Measurements from ENCODE around the gene TRAPPC8. TPM values are rescaled to one million over a fixed set of nuclear protein-coding genes. Genes with fewer than 3 reads are reported as not detected.
"Not testable (repeated sequence)": the region's sequence is repeated elsewhere in the genome, so short reads cannot be mapped to it uniquely, and the experiment has no call there.

The TRAPPC8 gene
- total RNA-seq, 1 experiment from 2014 or later: 19.8 TPM

DNA sequence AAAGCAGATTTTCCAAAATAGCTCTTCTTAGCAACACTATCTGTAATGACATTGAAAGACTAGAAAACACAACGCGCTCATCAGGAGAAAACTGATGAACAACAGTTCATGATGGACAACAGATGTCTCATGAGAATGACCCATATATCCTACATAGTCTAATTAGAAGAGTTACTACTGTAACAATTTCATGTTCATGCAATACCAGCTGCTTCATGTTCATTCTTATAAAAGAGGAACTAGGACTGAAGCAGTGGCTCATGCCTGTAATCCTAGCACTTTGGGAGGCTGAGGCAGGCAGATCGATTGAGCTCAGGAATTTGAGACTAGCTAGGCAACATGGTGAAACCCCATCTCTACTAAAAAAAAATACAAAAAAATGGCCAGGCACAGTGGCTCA lies 22.7 kb downstream of the TRAPPC8 start:
- ChIA-PET POLR2A (interaction anchor here (0.6 kb wide), 1 partner anchor 22 kb away, joined by 19 read pairs; no protein-coding TSS in a partner anchor), CTCF (no interaction called here)
- Histone ChIP-seq H3K4me3 (ENCODE audit: low read depth, low read length) (no peak overlapping the region), H3K4me1 (no peaks in the 10 kb centered on the region), H3K9me3 (no peaks in the 10 kb centered on the region), H3K36me3 (ENCODE audit: control insufficient read depth, insufficient read depth, low read length) (no peaks in the 10 kb centered on the region), H3K27me3 (replicated peaks; ENCODE audit: control insufficient read depth, insufficient read depth, low read length) (no peaks in the 10 kb centered on the region)
- H3K27me3 Mint-ChIP-seq (ENCODE audit: insufficient read depth, unreplicated experiment): no peaks in the 10 kb centered on the region
- no TSS peak for BruUV-seq (replicated peaks)
- H3K4me3 Mint-ChIP-seq (ENCODE audit: unreplicated experiment): no peak overlapping the region
- peaks cover 5% of the 10 kb centered on the region for H3K36me3 Mint-ChIP-seq (ENCODE audit: insufficient read depth, unreplicated experiment)
- TF ChIP-seq, protein P1, sequence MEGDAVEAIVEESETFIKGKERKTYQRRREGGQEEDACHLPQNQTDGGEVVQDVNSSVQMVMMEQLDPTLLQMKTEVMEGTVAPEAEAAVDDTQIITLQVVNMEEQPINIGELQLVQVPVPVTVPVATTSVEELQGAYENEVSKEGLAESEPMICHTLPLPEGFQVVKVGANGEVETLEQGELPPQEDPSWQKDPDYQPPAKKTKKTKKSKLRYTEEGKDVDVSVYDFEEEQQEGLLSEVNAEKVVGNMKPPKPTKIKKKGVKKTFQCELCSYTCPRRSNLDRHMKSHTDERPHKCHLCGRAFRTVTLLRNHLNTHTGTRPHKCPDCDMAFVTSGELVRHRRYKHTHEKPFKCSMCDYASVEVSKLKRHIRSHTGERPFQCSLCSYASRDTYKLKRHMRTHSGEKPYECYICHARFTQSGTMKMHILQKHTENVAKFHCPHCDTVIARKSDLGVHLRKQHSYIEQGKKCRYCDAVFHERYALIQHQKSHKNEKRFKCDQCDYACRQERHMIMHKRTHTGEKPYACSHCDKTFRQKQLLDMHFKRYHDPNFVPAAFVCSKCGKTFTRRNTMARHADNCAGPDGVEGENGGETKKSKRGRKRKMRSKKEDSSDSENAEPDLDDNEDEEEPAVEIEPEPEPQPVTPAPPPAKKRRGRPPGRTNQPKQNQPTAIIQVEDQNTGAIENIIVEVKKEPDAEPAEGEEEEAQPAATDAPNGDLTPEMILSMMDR (IDR thresholded peaks at IDR 0.05; ENCODE audit: insufficient read depth in 1 of 2, low read depth in 1 of 2, low read length in 1 of 2, severe bottlenecking in 1 of 2, unreplicated experiment in 1 of 2): no peak
- no peak for DNase-seq
- H3K4me1 Mint-ChIP-seq (ENCODE audit: low read depth, unreplicated experiment): no peaks in the 10 kb centered on the region
- no peaks in the 10 kb centered on the region for H3K9me3 Mint-ChIP-seq (ENCODE audit: unreplicated experiment)
- no peak overlapping the region for H3K27ac Mint-ChIP-seq (ENCODE audit: unreplicated experiment)
- intact Hi-C loops (cut with micrococcal nuclease; ENCODE audit: unreplicated experiment): no loop called here

DNA sequence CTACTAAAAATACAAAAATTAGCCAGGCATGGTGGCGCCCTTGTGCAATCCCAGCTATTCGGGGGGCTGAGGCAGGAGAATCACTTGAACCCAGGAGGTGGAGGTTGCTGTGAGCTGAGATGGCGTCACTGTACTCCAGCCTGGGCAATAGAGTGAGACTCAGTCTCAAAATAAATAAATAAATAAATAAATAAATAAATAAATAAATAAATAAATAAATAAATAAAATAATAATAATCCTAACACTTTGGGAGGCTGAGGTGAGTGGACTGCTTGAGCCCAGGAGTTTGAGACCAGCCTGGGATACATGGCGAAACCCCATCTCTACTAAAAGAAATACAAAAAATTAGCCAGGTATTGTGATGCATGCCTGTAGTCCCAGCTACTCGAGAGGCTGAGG lies 23.6 kb downstream of the TRAPPC8 start:
- BruUV-seq (replicated peaks); H3K4me3 Mint-ChIP-seq (ENCODE audit: unreplicated experiment); H3K27me3 Mint-ChIP-seq (ENCODE audit: insufficient read depth, unreplicated experiment); H3K4me1 Mint-ChIP-seq (ENCODE audit: low read depth, unreplicated experiment); H3K9me3 Mint-ChIP-seq (ENCODE audit: unreplicated experiment); H3K27ac Mint-ChIP-seq (ENCODE audit: unreplicated experiment); H3K36me3 ChIP-seq (ENCODE audit: control insufficient read depth, insufficient read depth, low read length); H3K4me1 ChIP-seq; intact Hi-C loops (cut with micrococcal nuclease; ENCODE audit: unreplicated experiment); H3K4me3 ChIP-seq (ENCODE audit: low read depth, low read length); CTCF ChIA-PET; H3K27me3 ChIP-seq (replicated peaks; ENCODE audit: control insufficient read depth, insufficient read depth, low read length); H3K36me3 Mint-ChIP-seq (ENCODE audit: insufficient read depth, unreplicated experiment); POLR2A ChIA-PET; H3K9me3 ChIP-seq; DNase-seq: not testable (repeated sequence)

DNA sequence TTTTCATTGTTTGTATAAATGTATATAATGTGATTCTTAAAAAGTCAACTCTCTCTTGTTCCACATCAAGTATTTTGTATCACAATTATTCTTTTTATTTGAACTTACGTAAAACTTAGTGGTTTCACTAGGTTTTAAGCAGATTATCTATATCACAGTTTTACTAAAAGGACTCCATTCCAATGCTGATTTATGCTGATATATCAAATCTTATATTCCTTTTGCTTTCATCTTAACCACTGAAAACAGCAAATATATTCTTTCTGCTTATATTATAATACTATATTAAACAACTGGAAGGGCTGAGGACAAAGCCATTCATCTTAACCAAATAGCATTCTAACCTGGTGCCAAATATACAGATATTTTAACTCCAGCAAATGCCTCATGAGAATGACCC lies 24.2 kb downstream of the TRAPPC8 start:
- no peaks in the 10 kb centered on the region for H3K27me3 ChIP-seq (replicated peaks; ENCODE audit: control insufficient read depth, insufficient read depth, low read length)
- no peak for DNase-seq
- BruUV-seq (replicated peaks): no TSS peak
- ChIA-PET POLR2A (no interaction called here), CTCF (no interaction called here)
- Mint-ChIP-seq H3K27me3 (ENCODE audit: insufficient read depth, unreplicated experiment) (no peaks in the 10 kb centered on the region), H3K4me1 (ENCODE audit: low read depth, unreplicated experiment) (no peaks in the 10 kb centered on the region), H3K36me3 (ENCODE audit: insufficient read depth, unreplicated experiment) (peaks cover 5% of the 10 kb centered on the region), H3K4me3 (ENCODE audit: unreplicated experiment) (no peak overlapping the region), H3K27ac (ENCODE audit: unreplicated experiment) (no peak overlapping the region), H3K9me3 (ENCODE audit: unreplicated experiment) (no peaks in the 10 kb centered on the region)
- H3K36me3 ChIP-seq (ENCODE audit: control insufficient read depth, insufficient read depth, low read length): no peaks in the 10 kb centered on the region
- TF ChIP-seq, protein P1 (IDR thresholded peaks at IDR 0.05; ENCODE audit: insufficient read depth in 1 of 2, low read depth in 1 of 2, low read length in 1 of 2, severe bottlenecking in 1 of 2, unreplicated experiment in 1 of 2): no peak
- no peaks in the 10 kb centered on the region for H3K4me1 ChIP-seq
- H3K4me3 ChIP-seq (ENCODE audit: low read depth, low read length): no peak overlapping the region
- intact Hi-C loops (cut with micrococcal nuclease; ENCODE audit: unreplicated experiment): no loop called here
- H3K9me3 ChIP-seq: no peaks in the 10 kb centered on the region

DNA sequence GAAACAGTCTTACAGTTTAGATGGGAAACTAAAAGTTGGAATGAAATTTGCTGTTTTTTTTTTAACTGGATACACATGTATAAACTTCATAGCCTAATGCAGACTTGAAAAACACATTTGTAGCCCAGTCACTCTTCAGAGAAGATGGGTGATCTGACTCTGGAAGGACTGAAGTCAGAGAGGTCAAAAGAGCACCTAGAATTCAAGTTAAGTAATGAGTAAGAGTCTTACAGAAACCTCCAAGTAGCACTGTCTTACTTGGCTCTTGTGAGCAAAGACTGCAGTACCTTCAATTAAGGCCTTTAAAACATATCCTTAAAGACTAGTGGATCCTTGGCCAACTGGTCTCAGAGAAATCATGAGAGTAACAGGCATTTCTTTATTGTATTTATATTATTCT lies 41.9 kb downstream of the TRAPPC8 start:
- Mint-ChIP-seq H3K36me3 (ENCODE audit: insufficient read depth, unreplicated experiment) (peaks cover 17% of the 10 kb centered on the region), H3K4me3 (ENCODE audit: unreplicated experiment) (no peak overlapping the region), H3K9me3 (ENCODE audit: unreplicated experiment) (no peaks in the 10 kb centered on the region), H3K27me3 (ENCODE audit: insufficient read depth, unreplicated experiment) (no peaks in the 10 kb centered on the region), H3K4me1 (ENCODE audit: low read depth, unreplicated experiment) (no peaks in the 10 kb centered on the region), H3K27ac (ENCODE audit: unreplicated experiment) (no peak overlapping the region)
- intact Hi-C loops (cut with micrococcal nuclease; ENCODE audit: unreplicated experiment): no loop called here
- CTCF ChIA-PET: no interaction called here
- Histone ChIP-seq H3K4me3 (ENCODE audit: low read depth, low read length) (no peak overlapping the region), H3K9me3 (no peaks in the 10 kb centered on the region), H3K27me3 (replicated peaks; ENCODE audit: control insufficient read depth, insufficient read depth, low read length) (no peaks in the 10 kb centered on the region), H3K4me1 (no peaks in the 10 kb centered on the region), H3K36me3 (ENCODE audit: control insufficient read depth, insufficient read depth, low read length) (no peaks in the 10 kb centered on the region)
- no peak for DNase-seq
- TF ChIP-seq, protein P1 (IDR thresholded peaks at IDR 0.05; ENCODE audit: insufficient read depth in 1 of 2, low read depth in 1 of 2, low read length in 1 of 2, severe bottlenecking in 1 of 2, unreplicated experiment in 1 of 2): no peak
- POLR2A ChIA-PET: no interaction called here
- no TSS peak for BruUV-seq (replicated peaks)

DNA sequence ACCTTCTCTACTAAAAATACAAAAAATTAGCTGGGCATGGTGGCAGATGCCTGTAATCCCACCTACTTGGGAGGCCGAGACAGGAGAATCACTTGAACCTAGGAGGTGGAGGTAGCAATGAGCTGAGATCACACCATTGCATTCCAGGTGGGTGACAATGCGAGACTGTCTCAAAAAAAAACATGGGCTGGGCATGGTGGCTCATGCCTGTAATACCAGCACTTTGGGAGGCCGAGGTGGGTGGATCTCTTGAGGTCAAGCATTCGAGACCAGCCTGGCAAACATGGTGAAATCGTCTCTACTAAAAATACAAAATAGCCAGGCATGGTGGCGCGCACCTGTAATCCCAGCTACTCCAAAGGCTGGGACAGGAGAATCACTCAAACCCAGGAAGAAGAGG lies 43.2 kb downstream of the TRAPPC8 start:
- H3K36me3 ChIP-seq (ENCODE audit: control insufficient read depth, insufficient read depth, low read length); DNase-seq; H3K4me3 ChIP-seq (ENCODE audit: low read depth, low read length); POLR2A ChIA-PET; H3K4me3 Mint-ChIP-seq (ENCODE audit: unreplicated experiment); H3K27ac Mint-ChIP-seq (ENCODE audit: unreplicated experiment); H3K27me3 ChIP-seq (replicated peaks; ENCODE audit: control insufficient read depth, insufficient read depth, low read length); intact Hi-C loops (cut with micrococcal nuclease; ENCODE audit: unreplicated experiment); H3K4me1 ChIP-seq; H3K27me3 Mint-ChIP-seq (ENCODE audit: insufficient read depth, unreplicated experiment); BruUV-seq (replicated peaks); H3K9me3 Mint-ChIP-seq (ENCODE audit: unreplicated experiment); H3K9me3 ChIP-seq; H3K4me1 Mint-ChIP-seq (ENCODE audit: low read depth, unreplicated experiment): not testable (repeated sequence)
- CTCF ChIA-PET: interaction anchor here (0.7 kb wide), 1 partner anchor 62 kb away, joined by 3 read pairs; no protein-coding TSS in a partner anchor
- H3K36me3 Mint-ChIP-seq (ENCODE audit: insufficient read depth, unreplicated experiment): peaks cover 21% of the 10 kb centered on the region
